A549 treated with Mapracorat at 1 μM for 4 hours (cell line): ENCODE measurements around the gene PGR. TPM values are rescaled to one million over a fixed set of nuclear protein-coding genes. Genes with fewer than 3 reads are reported as not detected.

Experiments
- total RNA-seq: library from RNA; stranded (reverse); fragments of 200-300 nt; extraction: Qiagen RNA extraction; gene quantifications from 5 replicates; pipeline ENCODE4 v1.2.3, GENCODE V29; 2022

The PGR gene
- total RNA-seq: not detected in 5 replicates

DNA sequence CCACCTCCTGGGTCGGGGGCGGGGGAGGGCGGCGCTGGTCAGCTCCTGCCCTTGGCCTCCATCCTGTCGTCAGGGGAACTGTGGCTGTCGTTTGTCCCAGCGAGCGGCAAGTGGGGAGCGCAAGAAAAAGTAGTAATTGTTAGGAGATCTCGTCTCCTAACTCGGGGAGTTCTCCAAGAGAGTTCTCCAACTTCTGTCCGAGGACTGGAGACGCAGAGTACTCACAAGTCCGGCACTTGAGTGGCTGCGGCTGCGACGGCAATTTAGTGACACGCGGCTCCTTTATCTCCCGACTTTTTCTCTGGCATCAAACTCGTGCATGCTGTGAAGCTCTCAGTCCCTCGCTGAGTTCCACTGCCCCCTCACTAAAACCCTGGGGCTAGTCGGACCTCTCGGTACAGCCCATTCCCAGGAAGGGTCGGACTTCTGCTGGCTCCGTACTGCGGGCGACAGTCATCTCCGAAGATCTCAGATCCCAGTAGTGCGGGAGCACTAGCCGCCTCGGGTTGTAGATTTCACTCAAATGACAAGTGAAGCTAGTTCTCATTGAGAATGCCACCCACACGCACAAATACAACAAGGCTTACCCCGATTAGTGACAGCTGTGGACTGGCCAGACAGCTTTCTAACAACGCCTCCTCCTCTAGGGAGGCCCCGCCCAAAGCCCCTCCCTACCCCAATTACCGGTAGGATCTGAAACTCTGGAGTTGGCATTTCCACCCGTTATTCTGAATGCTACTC is at the start of gene PGR:
TSS of gene PGR (minus strand) at position 611 of the 741 bp plus-strand sequence. CDS start 743 bp downstream, outside the sequence.

